Islet precursor cell (in vitro differentiated cells): ENCODE measurements around the gene MSANTD1.

ENCODE experiments used
- DNase-seq: peaks from one replicate; pipeline ENCODE4 v3.0.0-alpha.2; 2018

Gene MSANTD1

DNA sequence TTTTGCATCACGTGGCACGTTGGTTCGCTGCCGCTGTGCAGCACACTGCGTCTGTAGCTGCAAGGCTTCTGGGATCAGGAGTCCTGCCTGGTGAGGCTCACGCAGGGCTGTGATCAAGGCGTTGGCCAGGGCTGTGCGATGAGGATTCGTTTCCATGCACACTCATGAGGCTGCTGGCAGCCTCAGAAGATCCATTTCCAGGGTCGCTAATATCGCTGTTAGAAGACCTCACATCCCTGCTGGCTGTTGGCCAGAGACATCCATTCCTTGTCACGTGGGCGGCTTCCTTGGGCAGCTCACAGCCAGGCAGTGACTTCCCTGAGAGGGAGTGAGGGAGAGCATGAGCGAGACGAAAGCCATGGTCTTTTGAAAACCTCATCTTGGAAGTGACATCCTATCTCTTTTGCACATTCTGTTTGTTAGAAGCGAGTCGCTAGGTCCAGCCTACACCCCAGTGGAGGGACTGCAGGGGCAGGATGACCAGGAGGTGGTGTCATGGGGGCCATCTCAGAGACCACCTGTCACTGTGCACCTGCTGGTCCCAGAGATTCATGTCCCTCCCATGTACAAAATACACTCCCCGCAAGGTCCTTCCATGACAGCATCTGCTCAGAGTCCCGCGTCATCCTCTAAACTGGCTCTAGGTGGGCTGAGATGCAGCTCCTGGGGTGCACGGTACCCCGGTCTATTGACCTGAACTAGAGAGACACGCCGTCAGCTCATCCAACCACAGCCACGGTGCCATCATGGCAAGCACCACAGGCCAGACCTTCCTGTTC lies 56.1 kb downstream of the MSANTD1 start:
- DNase-seq = peak; percentile 45

DNA sequence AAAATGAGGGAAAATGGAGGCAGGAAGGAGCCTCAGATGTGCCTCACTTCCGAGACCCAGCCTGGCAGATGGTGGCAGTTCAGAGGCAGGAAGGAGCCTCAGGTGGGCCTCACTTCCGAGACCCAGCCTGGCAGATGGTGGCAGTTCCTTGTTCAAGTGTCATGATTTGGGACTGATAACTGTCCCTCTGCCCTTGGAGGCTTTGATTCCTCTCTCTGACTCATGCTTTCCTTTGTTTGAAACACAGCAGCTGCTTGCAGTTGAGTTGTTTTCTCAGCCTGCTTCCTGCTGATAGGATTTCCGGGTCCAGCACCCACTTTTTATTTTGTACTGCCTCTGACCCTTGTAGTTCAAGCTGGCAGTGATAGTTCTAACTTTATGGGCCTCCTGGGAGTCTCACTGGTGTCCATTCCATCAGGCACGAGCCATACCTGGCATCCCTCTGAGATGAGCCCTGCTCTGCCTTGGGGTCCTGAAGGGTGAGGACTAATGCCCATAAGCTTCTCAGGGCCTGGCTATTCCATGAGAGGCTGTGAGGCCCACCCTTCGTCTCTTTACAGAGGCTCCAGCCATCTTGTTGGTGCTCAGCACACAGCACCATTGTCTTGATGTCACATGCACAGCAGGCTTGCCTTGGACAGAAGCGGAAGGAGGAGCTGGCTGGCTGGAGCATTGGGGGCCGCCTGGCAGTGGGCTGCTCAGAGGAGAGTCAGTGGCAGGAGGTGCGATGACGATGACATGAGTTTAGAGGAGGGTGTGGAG lies 56.8 kb downstream of the MSANTD1 start:
- DNase-seq = peak; percentile 43
